Prostate gland (tissue), 2 donors: Measurements from ENCODE around the gene ING5. TPM values are rescaled to one million over a fixed set of nuclear protein-coding genes. Genes with fewer than 3 reads are reported as not detected.

Experiments
- DNase-seq: peaks from one replicate; pipeline ENCODE4 v3.0.0-alpha.2; 2019; ENCODE audit warnings: low spot score
- H3K27ac ChIP-seq, 2 donors: fragments of 200-600 bp; sonication (generic); 2 replicates each; pipeline ENCODE4 v1.5.1; 2017 to 2019
- H3K27me3 ChIP-seq: fragments of 200-600 bp; sonication (generic); replicated peaks from 2 replicates; pipeline ENCODE4 v1.5.1; 2019; ENCODE audit not compliant: insufficient read depth
- H3K36me3 ChIP-seq, 2 donors: fragments of 200-600 bp; sonication (generic); 1 replicate in 1 of 2; 2 replicates in 1 of 2; pipeline versions ENCODE4 v1.5.1 to v1.8.1; 2017 to 2019
- H3K4me1 ChIP-seq: fragments of 200-600 bp; sonication (generic); replicated peaks from 2 replicates; pipeline ENCODE4 v1.5.1; 2019
- H3K4me3 ChIP-seq, 2 donors: fragments of 200-600 bp; sonication (generic); 2 replicates each; pipeline ENCODE4 v1.5.1; 2017 to 2019
- H3K9me3 ChIP-seq: fragments of 200-600 bp; sonication (generic); 2 replicates; pipeline ENCODE4 v1.5.1; 2017
- CTCF ChIP-seq, 4 experiments: fragments of 200-600 bp in 2 of 4; fragments of 450-650 bp in 2 of 4; sonication (generic) in 2 of 4; IDR thresholded peaks; 1 replicate in 3 of 4; 2 replicates in 1 of 4; pipeline ENCODE4 v1.5.1; 2016 to 2019; ENCODE audit warnings: antibody characterized with exemption in 4 of 4, mild to moderate bottlenecking in 2 of 4, moderate library complexity in 2 of 4
- POLR2A ChIP-seq: fragments of 450-650 bp; IDR thresholded peaks from one replicate; pipeline ENCODE4 v1.6.1; 2016; ENCODE audit warnings: antibody characterized with exemption, mild to moderate bottlenecking
- POLR2AphosphoS5 ChIP-seq: sonication (generic); formaldehyde crosslinking; IDR thresholded peaks from one replicate; pipeline ENCODE4 v1.6.1; 2017; ENCODE audit warnings: antibody characterized with exemption
- WGBS: methylation state at CpG from one replicate; pipeline ENCODE4 v1.1.5; 2018; 5-methylcytosine and 5-hydroxymethylcytosine counted together
- intact Hi-C: fragments of 100-400 bp; cut with DNase I; formaldehyde crosslinking; loops from one replicate; pipeline ENCODE4 v1.14.2; 2022
- total RNA-seq, 2 donors: library from RNA; depleted of rRNA; stranded (reverse); fragments of >200 nt; gene quantifications; one replicate each; pipeline ENCODE4 v1.1.0, GENCODE V29; 2016

Gene ING5
- total RNA-seq, 2 donors from 2014 or later: 65.6 to 84.8 TPM

- Histone ChIP-seq H3K9me3 (no peaks in the 10 kb centered on the region), H3K36me3 (peaks cover 7 to 10% of the 10 kb centered on the region in 2 donors), H3K4me1 (peaks cover 3% of the 10 kb centered on the region), H3K27me3 (no peaks in the 10 kb centered on the region), H3K27ac (no peak overlapping the region), H3K4me3 (no peak overlapping the region)
- intact Hi-C loops: loop anchor here (5.0 kb wide), 1 partner anchor 803 kb away; no protein-coding TSS in a partner anchor
- DNase-seq: no peak
- TF ChIP-seq POLR2A (no peak), CTCF (IDR thresholded peaks at IDR 0.05) (no peak), POLR2AphosphoS5 (no peak)
- WGBS: 90% methylated on average over 17 of the region's 17 CpGs
Measured at GRCh38 chr2:241655516-241656189, 46.2 kb upstream of the ING5 start.

GRCh38 chr2:241656190-241656741 is 45.6 kb upstream of the ING5 start:
- no peaks in the 10 kb centered on the region for H3K9me3 ChIP-seq
- intact Hi-C loops: loop anchor here (5.0 kb wide), 1 partner anchor 804 kb away; no protein-coding TSS in a partner anchor
- H3K4me3 ChIP-seq: no peak overlapping the region
- H3K27me3 ChIP-seq: no peaks in the 10 kb centered on the region
- TF ChIP-seq POLR2AphosphoS5 (no peak), CTCF (IDR thresholded peaks at IDR 0.05) (no peak), POLR2A (no peak)
- no peak for DNase-seq
- H3K4me1 ChIP-seq: peaks cover 3% of the 10 kb centered on the region
- no peak overlapping the region for H3K27ac ChIP-seq
- 95% methylated on average over 13 of the region's 13 CpGs for WGBS
- H3K36me3 ChIP-seq: peaks cover 7 to 10% of the 10 kb centered on the region in 2 donors

GRCh38 chr2:241657786-241658254 is 44.0 kb upstream of the ING5 start:
- peak; percentile 51 for DNase-seq
- WGBS: 72% methylated on average over 15 of the region's 15 CpGs
- no peaks in the 10 kb centered on the region for H3K9me3 ChIP-seq
- intact Hi-C loops: loop anchor here (5.0 kb wide), 1 partner anchor 806 kb away; no protein-coding TSS in a partner anchor
- peaks cover 7 to 10% of the 10 kb centered on the region in 2 donors for H3K36me3 ChIP-seq
- TF ChIP-seq POLR2AphosphoS5: peak; percentile 34
- no peak for TF ChIP-seq POLR2A
- no peak for TF ChIP-seq CTCF (IDR thresholded peaks at IDR 0.05)
- no peaks in the 10 kb centered on the region for H3K27me3 ChIP-seq
- peak overlapping the region in 1 of 2 donors; percentile 41 for H3K27ac ChIP-seq
- peaks cover 3% of the 10 kb centered on the region for H3K4me1 ChIP-seq
- H3K4me3 ChIP-seq: no peak overlapping the region

GRCh38 chr2:241658296-241658695 is 43.5 kb upstream of the ING5 start:
- 62% methylated on average over 5 of the region's 5 CpGs for WGBS
- Histone ChIP-seq H3K4me3 (no peak overlapping the region), H3K4me1 (peaks cover 3% of the 10 kb centered on the region), H3K36me3 (peaks cover 7 to 10% of the 10 kb centered on the region in 2 donors), H3K9me3 (no peaks in the 10 kb centered on the region), H3K27me3 (no peaks in the 10 kb centered on the region), H3K27ac (peak overlapping the region in 1 of 2 donors; percentile 41)
- intact Hi-C loops: loop anchor here (5.0 kb wide), 1 partner anchor 806 kb away; no protein-coding TSS in a partner anchor
- DNase-seq: no peak
- no peak for TF ChIP-seq POLR2A
- no peak for TF ChIP-seq POLR2AphosphoS5
- TF ChIP-seq CTCF (IDR thresholded peaks at IDR 0.05): no peak
